HUES64 (cell line): ENCODE measurements around the gene NEGR1.

Experiments used
- H3K27ac ChIP-seq: 2 replicates; pipeline ENCODE4 v1.7.0; 2013; ENCODE audit warnings: low read depth, low read length, inconsistent platforms
- H3K27me3 ChIP-seq: 2 replicates; pipeline ENCODE4 v1.6.1; 2013; ENCODE audit warnings: mild to moderate bottlenecking, low read length; ENCODE audit not compliant: insufficient read depth
- H3K36me3 ChIP-seq: 2 replicates; pipeline ENCODE4 v1.6.1; 2013; ENCODE audit warnings: mild to moderate bottlenecking, low read length; ENCODE audit not compliant: insufficient read depth
- H3K4me1 ChIP-seq: 2 replicates; pipeline ENCODE4 v1.6.1; 2013; ENCODE audit warnings: mild to moderate bottlenecking, low read length, moderate library complexity; ENCODE audit not compliant: insufficient read depth
- H3K4me3 ChIP-seq: 2 replicates; pipeline ENCODE4 v1.5.1; 2013; ENCODE audit warnings: mild to moderate bottlenecking, low read length, moderate library complexity
- H3K9ac ChIP-seq: 2 replicates; pipeline ENCODE4 v1.6.1; 2013; ENCODE audit warnings: mild to moderate bottlenecking, low read depth, low read length
- H3K9me3 ChIP-seq: 2 replicates; pipeline ENCODE4 v1.6.1; 2013; ENCODE audit warnings: low read depth, low read length; ENCODE audit not compliant: insufficient read depth
- WGBS: fragments of 150-250, 120-280 bp; methylation state at CpG from one replicate; pipeline ENCODE4 v1.1.7; 2013; ENCODE audit warnings: missing lambda C conversion rate; 5-methylcytosine and 5-hydroxymethylcytosine counted together

The NEGR1 gene

GRCh38 chr1:71689635-71690034 is 592.7 kb downstream of the NEGR1 start:
- Histone ChIP-seq H3K4me1 (no peaks in the 10 kb centered on the region), H3K9ac (no peak overlapping the region), H3K36me3 (no peaks in the 10 kb centered on the region), H3K9me3 (no peaks in the 10 kb centered on the region), H3K4me3 (no peak overlapping the region), H3K27me3 (no peaks in the 10 kb centered on the region), H3K27ac (no peak overlapping the region)
- WGBS = no CpG with 5 or more reads among the region's 2 CpGs

GRCh38 chr1:71687376-71687775 is 595.0 kb downstream of the NEGR1 start:
- Histone ChIP-seq H3K4me3 (no peak overlapping the region), H3K9me3 (no peaks in the 10 kb centered on the region), H3K36me3 (no peaks in the 10 kb centered on the region), H3K27ac (no peak overlapping the region), H3K9ac (no peak overlapping the region), H3K4me1 (no peaks in the 10 kb centered on the region), H3K27me3 (no peaks in the 10 kb centered on the region)
- WGBS = 100% methylated on average over 3 of the region's 3 CpGs

- H3K9me3 ChIP-seq = no peaks in the 10 kb centered on the region
- no peak overlapping the region for H3K4me3 ChIP-seq
- H3K27ac ChIP-seq = no peak overlapping the region
- no peak overlapping the region for H3K9ac ChIP-seq
- H3K36me3 ChIP-seq = no peaks in the 10 kb centered on the region
- no peaks in the 10 kb centered on the region for H3K27me3 ChIP-seq
- WGBS = 92% methylated on average over 7 of the region's 7 CpGs
- no peaks in the 10 kb centered on the region for H3K4me1 ChIP-seq
Measured at GRCh38 chr1:71676979-71677925, 605.1 kb downstream of the NEGR1 start.

- Histone ChIP-seq H3K4me1 (no peaks in the 10 kb centered on the region), H3K27ac (no peak overlapping the region), H3K9ac (no peak overlapping the region), H3K4me3 (no peak overlapping the region), H3K36me3 (no peaks in the 10 kb centered on the region), H3K27me3 (no peaks in the 10 kb centered on the region), H3K9me3 (no peaks in the 10 kb centered on the region)
- WGBS = 92% methylated on average over 3 of the region's 3 CpGs
Measured at GRCh38 chr1:71668065-71668464, 614.3 kb downstream of the NEGR1 start.

- H3K27me3 ChIP-seq = no peaks in the 10 kb centered on the region
- no peaks in the 10 kb centered on the region for H3K36me3 ChIP-seq
- H3K9ac ChIP-seq = no peak overlapping the region
- H3K4me1 ChIP-seq = no peaks in the 10 kb centered on the region
- 96% methylated on average over 2 of the region's 2 CpGs for WGBS
- no peak overlapping the region for H3K27ac ChIP-seq
- no peaks in the 10 kb centered on the region for H3K9me3 ChIP-seq
- no peak overlapping the region for H3K4me3 ChIP-seq
Measured at GRCh38 chr1:71667216-71667615, 615.1 kb downstream of the NEGR1 start.

- Histone ChIP-seq H3K27me3 (no peaks in the 10 kb centered on the region), H3K27ac (no peak overlapping the region), H3K9ac (no peak overlapping the region), H3K9me3 (no peaks in the 10 kb centered on the region), H3K36me3 (no peaks in the 10 kb centered on the region), H3K4me3 (no peak overlapping the region), H3K4me1 (no peaks in the 10 kb centered on the region)
Measured at GRCh38 chr1:71666609-71667008, 615.7 kb downstream of the NEGR1 start.

- Histone ChIP-seq H3K27ac (no peak overlapping the region), H3K36me3 (no peaks in the 10 kb centered on the region), H3K9me3 (no peaks in the 10 kb centered on the region), H3K9ac (no peak overlapping the region), H3K27me3 (no peaks in the 10 kb centered on the region), H3K4me1 (no peaks in the 10 kb centered on the region), H3K4me3 (no peak overlapping the region)
- WGBS = 92% methylated on average over 3 of the region's 4 CpGs
Measured at GRCh38 chr1:71660411-71660810, 621.9 kb downstream of the NEGR1 start.

GRCh38 chr1:71657891-71658679 is 624.3 kb downstream of the NEGR1 start:
- no peak overlapping the region for H3K27ac ChIP-seq
- 94% methylated on average over 3 of the region's 4 CpGs for WGBS
- no peaks in the 10 kb centered on the region for H3K27me3 ChIP-seq
- no peak overlapping the region for H3K9ac ChIP-seq
- no peak overlapping the region for H3K4me3 ChIP-seq
- H3K4me1 ChIP-seq = no peaks in the 10 kb centered on the region
- no peaks in the 10 kb centered on the region for H3K36me3 ChIP-seq
- no peaks in the 10 kb centered on the region for H3K9me3 ChIP-seq

GRCh38 chr1:71656902-71657301 is 625.4 kb downstream of the NEGR1 start:
- H3K36me3 ChIP-seq = no peaks in the 10 kb centered on the region
- H3K4me1 ChIP-seq = no peaks in the 10 kb centered on the region
- no peak overlapping the region for H3K4me3 ChIP-seq
- H3K27me3 ChIP-seq = no peaks in the 10 kb centered on the region
- H3K9ac ChIP-seq = no peak overlapping the region
- WGBS = 100% methylated on average over 1 of the region's 1 CpG
- no peak overlapping the region for H3K27ac ChIP-seq
- H3K9me3 ChIP-seq = no peaks in the 10 kb centered on the region

GRCh38 chr1:71655604-71656003 is 626.7 kb downstream of the NEGR1 start:
- Histone ChIP-seq H3K27ac (no peak overlapping the region), H3K27me3 (no peaks in the 10 kb centered on the region), H3K4me1 (no peaks in the 10 kb centered on the region), H3K9me3 (no peaks in the 10 kb centered on the region), H3K9ac (no peak overlapping the region), H3K4me3 (no peak overlapping the region), H3K36me3 (no peaks in the 10 kb centered on the region)
- WGBS = 96% methylated on average over 2 of the region's 2 CpGs

- 87% methylated on average over 2 of the region's 2 CpGs for WGBS
- no peak overlapping the region for H3K9ac ChIP-seq
- H3K36me3 ChIP-seq = no peaks in the 10 kb centered on the region
- H3K4me1 ChIP-seq = no peaks in the 10 kb centered on the region
- H3K4me3 ChIP-seq = no peak overlapping the region
- H3K9me3 ChIP-seq = no peaks in the 10 kb centered on the region
- H3K27ac ChIP-seq = no peak overlapping the region
- no peaks in the 10 kb centered on the region for H3K27me3 ChIP-seq
Measured at GRCh38 chr1:71653952-71654351, 628.4 kb downstream of the NEGR1 start.
